Measurements from ENCODE around the gene NYAP2.

The NYAP2 gene

GRCh38 chr2:225691711-225692110 is 292.2 kb downstream of the NYAP2 start:
- no peak overlapping the region for H3K4me3 ChIP-seq (replicated peaks; ENCODE audit: low read depth, low read length)
- no peak for DNase-seq (ENCODE audit: low read depth)
- no peak for TF ChIP-seq CTCF (IDR thresholded peaks at IDR 0.05; ENCODE audit: low read length, missing control alignments)

- no peak overlapping the region for H3K4me3 ChIP-seq (replicated peaks; ENCODE audit: low read depth, low read length)
- no peak for TF ChIP-seq CTCF (IDR thresholded peaks at IDR 0.05; ENCODE audit: low read length, missing control alignments)
- DNase-seq (ENCODE audit: low read depth): no peak
Measured at GRCh38 chr2:225693259-225693658, 293.7 kb downstream of the NYAP2 start.

GRCh38 chr2:225694664-225695063 is 295.2 kb downstream of the NYAP2 start:
- no peak overlapping the region for H3K4me3 ChIP-seq (replicated peaks; ENCODE audit: low read depth, low read length)
- no peak for TF ChIP-seq CTCF (IDR thresholded peaks at IDR 0.05; ENCODE audit: low read length, missing control alignments)
- peak; percentile 7 for DNase-seq (ENCODE audit: low read depth)

DNA sequence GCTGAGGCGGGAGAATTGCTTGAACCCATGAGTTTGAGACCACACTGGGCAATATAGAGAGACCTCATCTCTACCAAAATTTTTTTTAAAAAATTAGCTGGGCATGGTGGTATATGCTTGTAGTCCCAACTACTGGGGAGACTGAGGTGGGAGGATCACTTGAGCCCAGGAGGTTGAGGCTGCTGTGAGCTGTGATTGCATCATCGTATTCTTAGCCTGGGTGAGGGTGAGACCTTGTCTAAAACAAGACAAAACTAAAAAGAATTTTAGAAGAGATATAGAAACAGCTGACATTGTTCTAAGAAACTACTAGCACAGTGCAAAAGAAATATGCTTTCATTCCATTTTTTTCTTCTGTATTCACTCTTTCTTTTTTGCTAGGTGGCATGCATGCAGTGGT is 298.4 kb downstream of the NYAP2 start:
- no peak for DNase-seq (ENCODE audit: low read depth)
- TF ChIP-seq CTCF (IDR thresholded peaks at IDR 0.05; ENCODE audit: low read length, missing control alignments): no peak
- no peak overlapping the region for H3K4me3 ChIP-seq (replicated peaks; ENCODE audit: low read depth, low read length)
